Neural progenitor cell (in vitro differentiated cells): Measurements from ENCODE around the gene OR1N1.

Experiments
- CTCF ChIP-seq: fragments of 200-600 bp; sonication (generic); IDR thresholded peaks from 2 replicates; pipeline ENCODE4 v1.5.1; 2017; ENCODE audit warnings: antibody characterized with exemption, mild to moderate bottlenecking
- EZH2 ChIP-seq: fragments of 200-600 bp; sonication (generic); IDR thresholded peaks from 2 replicates; pipeline ENCODE4 v1.6.1; 2017; ENCODE audit warnings: antibody characterized with exemption, mild to moderate bottlenecking, moderate library complexity
- EZH2phosphoT487 ChIP-seq: fragments of 200-600 bp; sonication (generic); IDR thresholded peaks from 2 replicates; pipeline ENCODE4 v1.6.1; 2017; ENCODE audit warnings: antibody characterized with exemption

DNA sequence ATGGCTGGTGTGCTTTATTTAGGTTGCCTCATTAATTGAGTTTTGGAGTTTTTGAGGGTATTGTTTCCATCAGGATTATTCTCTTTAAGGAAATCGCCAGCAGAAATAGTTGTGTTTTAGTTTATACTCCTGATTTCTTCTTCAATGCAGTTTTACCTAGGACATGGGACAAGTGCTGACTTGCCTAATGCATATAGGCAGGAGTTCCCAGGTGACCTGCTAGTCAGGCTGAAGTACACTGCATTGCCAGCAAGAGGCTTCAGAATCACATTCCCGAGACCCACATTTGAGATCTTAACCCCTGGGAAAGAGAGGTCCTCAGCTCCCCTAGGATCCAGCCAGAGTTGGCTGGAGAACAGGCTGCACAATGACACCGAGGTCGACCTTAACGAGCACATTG lies 24.3 kb upstream of the OR1N1 start:
- no peak for TF ChIP-seq CTCF
- TF ChIP-seq EZH2phosphoT487 = no peak
- TF ChIP-seq EZH2 = no peak
